MM.1S (cell line): ENCODE data around the gene RTN4.

ENCODE experiments used
- CTCF ChIP-seq: fragments of 300-600 bp; sonication (generic); IDR thresholded peaks from 2 replicates; pipeline ENCODE4 v1.5.1; 2016; ENCODE audit warnings: antibody characterized with exemption, low read length, mixed read lengths
- EZH2 ChIP-seq: fragments of 300-600 bp; sonication (generic); optimal IDR thresholded peaks from 2 replicates; pipeline ENCODE3; 2017; ENCODE audit warnings: low read depth, mild to moderate bottlenecking, antibody characterized with exemption, low read length, mixed read lengths
- EZH2phosphoT487 ChIP-seq: fragments of 300-600 bp; sonication (generic); IDR thresholded peaks from 2 replicates; pipeline ENCODE4 v1.6.1; 2018; ENCODE audit warnings: antibody characterized with exemption, low read length

DNA sequence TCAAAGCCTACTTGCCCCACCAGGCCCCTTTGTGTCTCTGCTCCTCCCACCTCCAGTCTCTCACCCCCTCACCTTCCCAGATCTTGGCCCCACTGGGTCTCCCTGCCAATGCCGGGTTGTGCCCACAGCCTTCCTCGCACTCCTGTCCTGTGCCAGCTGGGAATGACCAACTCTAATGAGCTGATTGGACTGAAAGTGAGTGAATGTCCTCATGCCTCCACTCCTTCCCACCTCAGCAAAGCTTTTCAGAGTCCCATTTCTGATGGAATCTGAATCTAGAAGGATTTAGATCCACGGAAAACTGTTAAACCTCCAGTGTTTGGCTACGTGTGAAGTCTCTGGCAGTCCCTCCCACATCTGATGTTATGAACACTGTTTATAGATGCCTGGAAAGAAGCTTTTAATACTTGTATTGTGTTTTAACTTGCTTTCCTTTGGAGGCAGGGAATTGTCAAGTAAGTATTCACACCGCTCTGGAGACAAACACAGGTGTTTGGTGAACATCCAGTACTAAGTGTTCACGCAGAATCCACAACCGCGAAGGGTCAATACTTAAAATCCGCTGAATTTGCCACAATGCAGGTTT lies 103.9 kb downstream of the RTN4 start:
- TF ChIP-seq CTCF: no peak
- no peak for TF ChIP-seq EZH2
- TF ChIP-seq EZH2phosphoT487: no peak
